C4-2B (cell line): ENCODE data around the gene ARSK.

Source experiments
- CTCF ChIP-seq: fragments of 450-650 bp; conservative IDR thresholded peaks from 2 replicates; pipeline ENCODE4 v1.5.1; 2017; ENCODE audit warnings: mild to moderate bottlenecking
- ZFX ChIP-seq: fragments of 450-650 bp; IDR thresholded peaks from 2 replicates; pipeline ENCODE4 v1.6.1; 2017

DNA sequence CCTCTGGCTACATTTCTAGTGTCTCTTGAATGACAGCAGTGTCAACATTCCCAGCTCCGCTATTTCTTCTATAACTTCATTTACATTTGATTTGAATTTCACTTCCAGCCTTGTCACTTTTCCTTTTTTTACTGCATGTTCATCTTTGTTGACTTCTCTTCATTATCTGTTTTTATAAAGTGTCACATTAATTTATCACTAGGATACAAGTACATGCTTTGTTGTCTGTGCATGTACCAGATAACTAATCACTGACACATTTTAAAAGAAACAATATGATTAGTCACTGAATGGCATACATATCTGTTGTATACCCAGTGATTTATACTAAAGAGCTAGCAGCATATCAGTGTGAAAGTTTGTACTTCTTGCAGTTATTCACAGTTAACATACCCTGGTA lies 29.1 kb downstream of the ARSK start:
- no peak for TF ChIP-seq CTCF
- TF ChIP-seq ZFX: no peak
